ENCODE results near the gene PACSIN1.
"Not testable (repeated sequence)": the region's sequence is repeated elsewhere in the genome, so short reads cannot be mapped to it uniquely, and the experiment has no call there.

Gene PACSIN1

GRCh38 chr6:34485321-34486060, 19.6 kb downstream of the PACSIN1 start:
- DNase-seq: no peak

GRCh38 chr6:34486106-34486740, 20.3 kb downstream of the PACSIN1 start:
- no peak for DNase-seq

DNA sequence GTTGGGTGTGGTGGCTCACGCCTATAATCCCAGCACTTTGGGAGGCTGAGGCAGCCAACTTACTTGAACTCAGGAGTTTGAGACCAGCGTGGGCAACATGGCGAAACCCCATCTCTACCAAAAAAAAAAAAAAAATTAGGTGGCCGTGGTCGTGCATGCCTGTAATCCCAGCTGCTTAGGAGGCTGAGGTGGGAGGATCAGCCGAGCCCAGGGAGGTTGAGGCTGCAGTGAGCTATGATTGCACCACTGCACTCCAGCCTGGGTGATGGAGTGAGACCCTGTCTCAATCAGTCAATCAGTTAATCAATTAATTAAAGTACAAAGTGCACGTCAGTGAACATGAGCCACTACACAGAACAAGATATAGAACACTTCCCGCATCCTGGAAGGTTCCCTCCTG, 21.0 kb downstream of the PACSIN1 start:
- not testable (repeated sequence) for DNase-seq

- no peak for DNase-seq
Measured at GRCh38 chr6:34487536-34487935, 21.7 kb downstream of the PACSIN1 start.

DNA sequence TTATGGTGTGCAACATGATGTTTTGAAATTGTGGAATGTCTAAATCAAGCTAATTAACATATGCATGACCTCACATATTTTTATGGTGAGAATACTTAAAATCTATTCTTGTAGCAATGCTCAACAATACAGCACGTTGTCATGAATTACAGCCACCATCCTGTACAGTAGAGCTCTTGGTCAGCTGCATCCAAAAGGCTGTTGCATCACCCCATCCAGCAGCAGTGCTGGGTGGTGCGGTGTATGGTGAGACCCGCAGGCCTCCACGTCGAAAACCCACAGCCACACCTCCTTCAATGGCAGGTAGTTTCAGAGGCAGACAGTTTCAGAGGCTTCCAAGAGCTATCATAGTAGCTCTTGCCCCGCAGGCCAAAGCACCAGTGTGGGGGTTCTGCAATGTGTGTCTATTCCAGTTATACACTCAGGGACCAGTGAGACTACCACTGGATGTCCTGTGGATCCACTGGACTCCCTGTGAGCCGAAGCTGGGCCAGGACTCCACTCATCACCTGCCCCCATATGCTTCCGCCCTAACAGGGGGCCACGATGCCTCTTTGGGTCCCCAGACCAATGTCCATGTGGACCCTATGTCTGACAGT, 23.4 kb downstream of the PACSIN1 start:
- DNase-seq: no peak

- no peak for DNase-seq
Measured at GRCh38 chr6:34490390-34491090, 24.7 kb downstream of the PACSIN1 start.

- no peak for DNase-seq
Measured at GRCh38 chr6:34491091-34491430, 25.2 kb downstream of the PACSIN1 start.

GRCh38 chr6:34493344-34493743, 27.5 kb downstream of the PACSIN1 start:
- DNase-seq: no peak

DNA sequence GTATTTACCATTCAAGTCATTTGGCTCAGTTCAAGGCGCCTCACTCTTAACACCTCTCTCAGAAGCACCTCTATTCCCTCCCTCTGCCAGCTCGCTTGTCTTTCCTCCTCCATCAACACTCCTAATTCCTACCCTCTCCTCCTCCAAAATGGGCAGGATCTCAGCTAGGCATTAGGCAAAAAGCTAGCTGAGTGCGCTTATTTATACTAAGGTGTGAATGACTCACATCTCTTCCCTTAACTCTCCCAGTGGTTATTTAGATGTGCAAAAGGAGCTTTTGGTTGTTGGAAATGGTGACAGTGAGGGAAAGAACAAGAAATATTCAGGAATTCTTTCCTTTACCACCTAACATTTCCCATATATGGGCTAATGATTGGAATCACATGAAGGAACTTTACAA, 29.1 kb downstream of the PACSIN1 start:
- DNase-seq: no peak

DNA sequence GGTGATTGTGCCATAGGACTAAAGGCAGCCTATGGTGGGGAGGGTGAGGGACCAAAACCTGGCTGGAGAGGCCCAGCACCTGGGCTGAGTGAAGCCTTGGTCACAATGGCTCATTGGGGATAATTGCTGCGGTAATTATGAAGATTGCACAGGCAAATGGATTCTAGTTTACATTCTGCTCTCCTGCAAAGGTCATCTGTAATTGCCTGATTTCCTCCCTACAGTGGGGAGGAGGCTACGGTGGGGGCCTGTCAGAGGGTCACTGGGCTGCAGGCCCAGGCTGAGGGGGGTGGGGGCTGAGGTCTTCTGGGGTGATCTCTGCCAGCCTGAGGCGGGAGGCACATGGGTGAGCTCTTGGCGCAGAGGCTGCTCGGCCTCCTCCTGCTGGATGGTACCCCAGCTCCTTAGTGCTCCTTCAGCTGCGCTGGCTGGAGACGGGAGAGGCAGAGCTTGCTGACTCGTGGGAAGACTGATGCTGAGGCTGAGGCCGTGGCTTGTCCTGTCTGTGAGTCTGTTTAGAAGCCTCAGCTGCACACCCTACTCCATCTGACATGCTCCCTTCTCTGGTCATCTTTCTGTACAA, 30.3 kb downstream of the PACSIN1 start:
- peak; percentile 89 for DNase-seq

GRCh38 chr6:34497411-34497810, 31.5 kb downstream of the PACSIN1 start:
- no peak for DNase-seq

DNA sequence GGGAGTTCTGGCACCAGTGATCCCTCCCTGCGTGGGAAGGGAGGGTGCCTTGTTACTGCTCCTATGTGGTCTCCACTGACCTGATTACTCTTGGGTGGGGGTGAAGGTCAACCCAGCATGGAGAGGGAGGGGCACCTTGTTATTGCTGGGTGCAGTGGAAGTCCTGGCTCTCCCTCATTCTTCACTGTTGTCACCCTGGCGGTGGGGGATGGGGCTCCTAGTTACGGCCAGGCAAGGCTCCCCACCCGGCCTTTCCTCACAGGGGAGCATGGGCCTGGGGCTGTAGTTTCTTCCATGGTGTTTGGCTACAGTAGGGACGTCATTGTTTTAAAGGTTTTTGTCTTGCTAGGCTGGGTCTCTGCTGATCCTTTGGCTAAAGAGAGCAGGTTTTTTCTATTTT, 40.8 kb downstream of the PACSIN1 start:
- DNase-seq: no peak

DNA sequence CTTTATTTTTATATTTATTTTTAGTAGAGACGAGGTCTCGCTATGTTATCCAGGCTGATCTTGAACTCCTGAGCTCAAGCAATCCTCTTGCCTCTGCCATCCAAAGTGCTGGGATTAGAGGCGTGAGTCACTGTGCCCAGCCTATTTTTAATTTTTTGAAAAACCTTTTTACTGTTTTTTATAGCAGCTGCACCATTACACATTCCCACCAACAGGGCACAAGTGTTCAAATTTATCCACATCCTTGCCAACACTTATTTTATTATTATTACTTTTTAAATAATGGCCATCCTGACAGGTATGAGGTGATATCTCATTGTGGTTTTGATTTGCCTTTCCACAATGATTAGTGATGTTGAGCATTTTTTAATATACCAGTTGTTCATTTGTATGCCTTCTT, 42.5 kb downstream of the PACSIN1 start:
- no peak for DNase-seq

GRCh38 chr6:34509782-34510181, 43.9 kb downstream of the PACSIN1 start:
- DNase-seq: no peak

- no peak for DNase-seq
Measured at GRCh38 chr6:34510299-34510698, 44.4 kb downstream of the PACSIN1 start.

DNA sequence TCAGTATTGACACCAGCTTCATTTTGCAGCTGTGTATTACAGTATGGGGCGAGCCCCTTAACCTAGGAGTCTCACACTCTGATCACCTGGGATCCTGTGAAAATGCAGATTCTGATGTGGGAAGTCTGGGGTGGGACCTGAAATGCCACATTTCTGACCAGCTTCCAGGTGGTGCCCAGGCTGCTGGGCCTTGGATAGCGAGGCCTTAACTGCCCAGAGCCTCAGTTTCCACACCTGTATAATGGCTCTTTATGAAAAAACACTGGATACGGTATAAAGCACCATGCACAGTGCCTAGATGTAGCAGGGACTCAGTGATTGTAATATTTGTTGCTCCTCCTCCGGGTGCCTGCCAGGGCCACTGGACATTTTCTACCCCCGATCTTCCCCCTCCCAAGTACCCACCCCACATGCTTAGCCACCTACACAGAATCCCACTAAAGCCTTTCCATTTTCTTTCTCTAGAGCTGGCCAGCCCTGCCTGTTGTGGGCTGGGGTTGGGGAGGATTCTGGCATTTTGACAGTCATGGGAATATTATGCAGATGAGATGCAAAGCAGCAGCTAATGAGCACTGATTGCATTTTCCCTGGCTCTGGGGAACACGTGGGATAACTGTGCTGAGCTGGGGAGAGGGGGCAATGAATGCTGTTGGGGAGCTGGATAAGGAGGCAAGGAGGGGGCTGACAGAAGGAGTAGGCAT, 45.5 kb downstream of the PACSIN1 start:
- DNase-seq: no peak

DNA sequence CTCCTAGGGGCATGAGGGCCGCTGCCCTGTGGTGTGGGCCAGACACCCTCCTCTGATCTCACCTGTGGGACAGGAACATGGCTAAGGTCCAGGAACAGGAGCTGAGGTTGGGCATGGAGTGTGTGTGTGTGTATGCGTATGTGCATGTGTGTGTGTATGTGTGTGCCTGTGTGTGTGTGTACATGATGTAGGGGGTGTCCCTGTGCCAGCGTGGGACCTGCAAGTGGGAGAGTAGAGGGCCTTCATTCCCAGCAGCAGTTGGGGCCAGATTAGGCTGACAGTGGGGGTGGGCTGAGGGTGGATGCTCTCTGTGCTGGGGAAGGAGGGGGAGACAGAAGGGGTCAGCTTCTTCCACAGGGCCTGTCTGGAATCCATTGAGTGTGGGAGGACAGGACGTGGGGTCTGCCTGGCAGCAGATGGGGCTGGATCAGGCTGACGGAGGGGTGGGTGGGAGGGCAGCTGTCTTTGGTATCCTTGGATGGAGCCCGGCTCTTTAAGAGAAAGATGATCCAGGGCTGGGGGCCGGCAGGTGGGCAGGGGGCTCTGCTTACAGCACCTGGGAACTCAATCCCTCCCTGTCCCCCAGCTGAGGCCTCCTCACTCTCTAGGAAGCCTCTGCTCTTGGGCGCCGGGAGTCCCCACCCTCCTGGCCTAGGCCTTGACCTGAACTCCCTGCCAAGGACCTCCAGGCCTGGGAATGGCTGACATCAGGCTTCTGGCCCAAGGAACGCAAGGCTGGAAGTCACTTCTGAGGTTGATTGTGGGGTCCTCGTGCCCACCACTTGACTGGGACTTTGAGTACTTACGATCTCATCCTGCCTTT, 46.2 kb downstream of the PACSIN1 start:
- DNase-seq: no peak

- DNase-seq: no peak
Measured at GRCh38 chr6:34512738-34513115, 46.9 kb downstream of the PACSIN1 start.

- no peak for DNase-seq
Measured at GRCh38 chr6:34513646-34514045, 47.8 kb downstream of the PACSIN1 start.

DNA sequence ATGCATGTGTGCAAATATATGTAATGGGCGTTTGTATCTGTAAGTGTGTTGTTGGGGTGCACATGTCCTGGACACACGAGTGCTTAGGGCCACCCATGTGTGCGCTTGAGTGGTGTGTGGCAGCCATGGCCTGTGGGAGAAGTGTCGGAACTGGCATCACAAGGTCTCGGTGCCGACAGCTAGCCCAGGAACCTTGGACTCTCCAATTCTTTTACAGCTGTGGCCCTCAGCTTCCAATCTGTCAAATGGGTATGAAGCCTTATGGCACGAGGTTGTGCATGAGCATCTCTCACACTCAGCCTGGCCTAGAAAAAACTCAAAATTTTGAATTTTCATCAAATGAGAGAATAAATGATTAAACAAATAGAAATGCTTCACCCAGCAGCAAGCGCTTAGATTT, 48.2 kb downstream of the PACSIN1 start:
- DNase-seq: no peak

DNA sequence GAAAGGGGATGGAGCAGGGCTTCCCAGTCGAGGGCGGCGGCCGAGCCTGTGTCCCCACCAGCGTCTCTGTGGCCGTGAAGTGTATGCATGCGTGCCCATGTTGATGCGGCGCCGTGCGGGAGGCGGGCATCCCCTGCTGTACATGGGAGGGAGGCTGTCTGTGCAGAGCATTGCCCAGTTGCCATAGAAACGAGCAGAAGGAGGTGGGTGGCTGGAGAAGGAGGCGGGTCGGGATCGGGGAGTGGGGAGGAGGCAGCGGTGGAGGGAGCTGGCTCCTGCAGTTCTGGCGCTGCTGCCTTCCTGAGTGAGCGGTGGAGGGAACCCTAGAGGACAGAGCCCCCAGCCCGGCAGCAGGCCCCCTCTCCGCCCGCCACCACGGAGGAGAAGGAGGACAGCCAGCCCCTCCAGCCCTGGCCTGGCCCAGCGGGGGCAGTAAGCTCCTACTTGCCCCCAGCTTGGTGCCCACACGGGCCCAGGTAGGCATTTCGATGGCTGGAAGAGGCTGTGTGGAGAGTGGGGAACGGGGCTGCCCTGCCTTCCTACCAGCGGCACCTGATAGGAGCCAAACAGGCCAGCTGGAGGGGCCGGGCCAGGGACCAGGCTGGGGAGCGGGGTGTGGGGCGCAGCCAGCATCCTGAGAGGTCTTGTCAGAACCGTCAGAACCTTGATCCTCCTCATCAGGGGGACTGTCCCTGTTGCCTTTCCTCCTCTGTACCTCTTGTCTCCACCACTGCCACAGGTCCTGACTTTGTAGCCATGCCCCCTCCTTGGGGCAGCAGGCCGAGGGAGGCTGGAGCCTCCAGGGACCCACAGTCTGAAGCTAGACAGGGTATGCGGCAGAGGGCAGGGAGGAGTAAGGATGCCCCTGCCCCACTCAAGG, 49.0 kb downstream of the PACSIN1 start:
- DNase-seq: no peak
